OCI-LY1 (cell line): ENCODE measurements around the gene CTNNA2.

ENCODE experiments used
- EZH2 ChIP-seq: fragments of 200-600 bp; sonication (generic), shearing (Covaris generic); IDR thresholded peaks from 2 replicates; pipeline ENCODE4 v1.8.0; 2017; ENCODE audit warnings: borderline replicate concordance, mixed run types, mild to moderate bottlenecking, antibody characterized with exemption, low read length, moderate library complexity, mixed read lengths
- TF ChIP-seq, protein P1 (sequence below): fragments of 200-600 bp; sonication (generic), shearing (Covaris generic); IDR thresholded peaks from 2 replicates; pipeline ENCODE4 v1.5.1; 2017; ENCODE audit warnings: mild to moderate bottlenecking, antibody characterized with exemption, low read length, moderate library complexity, mixed read lengths

GRCh38 chr2:80061881-80062280 lies 549.0 kb downstream of the CTNNA2 start:
- TF ChIP-seq, protein P1, sequence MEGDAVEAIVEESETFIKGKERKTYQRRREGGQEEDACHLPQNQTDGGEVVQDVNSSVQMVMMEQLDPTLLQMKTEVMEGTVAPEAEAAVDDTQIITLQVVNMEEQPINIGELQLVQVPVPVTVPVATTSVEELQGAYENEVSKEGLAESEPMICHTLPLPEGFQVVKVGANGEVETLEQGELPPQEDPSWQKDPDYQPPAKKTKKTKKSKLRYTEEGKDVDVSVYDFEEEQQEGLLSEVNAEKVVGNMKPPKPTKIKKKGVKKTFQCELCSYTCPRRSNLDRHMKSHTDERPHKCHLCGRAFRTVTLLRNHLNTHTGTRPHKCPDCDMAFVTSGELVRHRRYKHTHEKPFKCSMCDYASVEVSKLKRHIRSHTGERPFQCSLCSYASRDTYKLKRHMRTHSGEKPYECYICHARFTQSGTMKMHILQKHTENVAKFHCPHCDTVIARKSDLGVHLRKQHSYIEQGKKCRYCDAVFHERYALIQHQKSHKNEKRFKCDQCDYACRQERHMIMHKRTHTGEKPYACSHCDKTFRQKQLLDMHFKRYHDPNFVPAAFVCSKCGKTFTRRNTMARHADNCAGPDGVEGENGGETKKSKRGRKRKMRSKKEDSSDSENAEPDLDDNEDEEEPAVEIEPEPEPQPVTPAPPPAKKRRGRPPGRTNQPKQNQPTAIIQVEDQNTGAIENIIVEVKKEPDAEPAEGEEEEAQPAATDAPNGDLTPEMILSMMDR, result no peak
- TF ChIP-seq EZH2, result no peak
